ENCODE results near the gene LHX4.

Gene LHX4

DNA sequence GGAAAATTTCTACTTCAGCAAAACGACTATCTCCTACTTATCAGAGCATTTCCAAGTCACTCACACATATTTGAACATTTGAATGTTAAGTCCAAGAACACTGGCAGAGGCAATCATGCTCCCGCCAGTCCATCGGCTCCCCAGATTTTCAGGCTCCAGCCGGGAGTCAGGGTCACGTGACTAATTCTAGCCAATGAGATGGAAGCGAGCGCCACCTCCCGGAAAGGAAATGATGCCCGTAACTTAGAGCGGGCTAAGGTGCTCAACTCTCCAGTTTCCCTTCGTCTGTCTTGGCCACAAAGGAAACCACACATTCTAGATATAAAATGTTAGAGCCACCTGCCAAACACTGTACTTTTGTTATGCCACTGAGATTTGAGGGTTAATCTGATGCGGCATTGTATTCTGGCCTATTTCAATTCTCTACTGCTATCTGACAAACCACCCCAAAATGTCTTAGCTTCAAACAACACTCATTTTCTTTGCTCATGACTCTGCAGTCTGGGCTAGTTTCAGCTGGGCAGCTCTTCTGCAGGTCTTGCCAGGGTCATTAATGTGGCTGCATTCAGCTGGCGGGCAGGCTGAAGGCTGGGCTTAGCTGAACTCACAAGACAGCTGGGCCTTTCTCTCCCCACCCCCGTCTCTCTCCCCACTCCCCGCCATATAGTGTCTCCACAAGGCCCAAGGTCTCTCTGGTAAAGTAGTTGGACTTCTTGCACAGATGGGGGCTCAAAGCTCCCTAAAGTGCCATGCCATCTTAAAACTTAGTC, 16.5 kb upstream of the LHX4 start:
- DNase-seq (ENCODE audit: low read depth): peak; percentile 13
- no peak overlapping the region for H3K4me3 ChIP-seq (ENCODE audit: low read length)
- TF ChIP-seq, protein P1, sequence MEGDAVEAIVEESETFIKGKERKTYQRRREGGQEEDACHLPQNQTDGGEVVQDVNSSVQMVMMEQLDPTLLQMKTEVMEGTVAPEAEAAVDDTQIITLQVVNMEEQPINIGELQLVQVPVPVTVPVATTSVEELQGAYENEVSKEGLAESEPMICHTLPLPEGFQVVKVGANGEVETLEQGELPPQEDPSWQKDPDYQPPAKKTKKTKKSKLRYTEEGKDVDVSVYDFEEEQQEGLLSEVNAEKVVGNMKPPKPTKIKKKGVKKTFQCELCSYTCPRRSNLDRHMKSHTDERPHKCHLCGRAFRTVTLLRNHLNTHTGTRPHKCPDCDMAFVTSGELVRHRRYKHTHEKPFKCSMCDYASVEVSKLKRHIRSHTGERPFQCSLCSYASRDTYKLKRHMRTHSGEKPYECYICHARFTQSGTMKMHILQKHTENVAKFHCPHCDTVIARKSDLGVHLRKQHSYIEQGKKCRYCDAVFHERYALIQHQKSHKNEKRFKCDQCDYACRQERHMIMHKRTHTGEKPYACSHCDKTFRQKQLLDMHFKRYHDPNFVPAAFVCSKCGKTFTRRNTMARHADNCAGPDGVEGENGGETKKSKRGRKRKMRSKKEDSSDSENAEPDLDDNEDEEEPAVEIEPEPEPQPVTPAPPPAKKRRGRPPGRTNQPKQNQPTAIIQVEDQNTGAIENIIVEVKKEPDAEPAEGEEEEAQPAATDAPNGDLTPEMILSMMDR (conservative IDR thresholded peaks at IDR 0.05; ENCODE audit: low read length): peak; percentile 16; the same call in 1 of the 2 replicates

GRCh38 chr1:180215856-180216625, 14.0 kb upstream of the LHX4 start:
- DNase-seq (ENCODE audit: low read depth): peak; percentile 18
- H3K4me3 ChIP-seq (ENCODE audit: low read length): no peak overlapping the region
- TF ChIP-seq, protein P1 (conservative IDR thresholded peaks at IDR 0.05; ENCODE audit: low read length): no peak

DNA sequence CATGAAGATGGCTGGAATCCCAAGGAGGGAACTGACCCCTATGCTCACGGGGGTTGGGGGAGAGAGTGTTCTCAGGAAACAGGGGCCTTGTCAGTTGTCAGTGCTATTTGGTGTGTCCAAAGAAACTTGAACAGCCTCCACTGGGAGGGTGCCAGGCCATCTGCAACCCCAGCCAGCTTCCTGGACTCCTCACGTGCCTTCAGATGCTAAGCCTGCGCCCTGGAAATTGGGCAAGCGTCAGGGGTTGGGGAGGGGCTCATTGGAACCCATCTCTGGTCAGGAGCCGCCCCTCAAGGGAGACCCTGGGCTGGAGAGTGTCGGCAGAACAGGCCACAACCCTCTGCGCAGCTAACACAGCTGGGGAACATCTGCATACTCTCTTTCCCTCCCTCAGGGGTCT, 13.1 kb upstream of the LHX4 start:
- peak; percentile 18 for DNase-seq (ENCODE audit: low read depth)
- TF ChIP-seq, protein P1 (conservative IDR thresholded peaks at IDR 0.05; ENCODE audit: low read length): no peak
- H3K4me3 ChIP-seq (ENCODE audit: low read length): no peak overlapping the region

- H3K4me3 ChIP-seq (ENCODE audit: low read length): no peak overlapping the region
- TF ChIP-seq, protein P1 (conservative IDR thresholded peaks at IDR 0.05; ENCODE audit: low read length): no peak
- DNase-seq (ENCODE audit: low read depth): no peak
These were observed 11.0 kb upstream of the LHX4 start for GRCh38 chr1:180218806-180219765.

DNA sequence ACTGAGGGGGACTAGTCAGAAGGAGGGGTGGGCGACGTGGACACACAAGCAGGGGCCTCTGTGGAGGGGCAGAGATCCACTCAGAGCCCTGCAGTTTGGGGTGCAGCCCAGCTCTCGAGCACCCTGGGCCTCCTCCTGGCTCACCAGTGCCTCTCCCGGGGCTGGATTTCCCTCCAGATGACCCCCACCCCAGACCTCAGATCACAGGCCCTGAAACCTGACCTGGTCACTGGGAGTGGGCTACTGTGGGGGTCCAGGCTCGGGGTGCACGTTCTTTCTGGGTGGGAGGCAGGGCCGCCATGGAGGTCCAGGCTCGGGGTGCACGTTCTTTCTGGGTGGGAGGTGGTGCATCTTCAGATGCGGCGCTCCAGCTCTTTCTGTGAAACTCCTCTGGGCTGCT, 10.3 kb upstream of the LHX4 start:
- no peak for DNase-seq (ENCODE audit: low read depth)
- TF ChIP-seq, protein P1 (conservative IDR thresholded peaks at IDR 0.05; ENCODE audit: low read length): no peak
- H3K4me3 ChIP-seq (ENCODE audit: low read length): no peak overlapping the region

- TF ChIP-seq, protein P1 (conservative IDR thresholded peaks at IDR 0.05; ENCODE audit: low read length): no peak
- peak; percentile 86 for DNase-seq (ENCODE audit: low read depth)
- H3K4me3 ChIP-seq (ENCODE audit: low read length): no peak overlapping the region
These were observed 8.6 kb upstream of the LHX4 start for GRCh38 chr1:180221462-180221861.

Measured in AG10803 (cell line).